DMS53 treated with DMSO at 0.1 percent for 48 hours (cell line): ENCODE results near the gene SERPINI1.

ENCODE experiments used
- DNase-seq: peaks from one replicate; lab custom pipeline; 2025; ENCODE audit not compliant: unreplicated experiment; lab: John Stamatoyannopoulos, UW

The SERPINI1 gene

DNA sequence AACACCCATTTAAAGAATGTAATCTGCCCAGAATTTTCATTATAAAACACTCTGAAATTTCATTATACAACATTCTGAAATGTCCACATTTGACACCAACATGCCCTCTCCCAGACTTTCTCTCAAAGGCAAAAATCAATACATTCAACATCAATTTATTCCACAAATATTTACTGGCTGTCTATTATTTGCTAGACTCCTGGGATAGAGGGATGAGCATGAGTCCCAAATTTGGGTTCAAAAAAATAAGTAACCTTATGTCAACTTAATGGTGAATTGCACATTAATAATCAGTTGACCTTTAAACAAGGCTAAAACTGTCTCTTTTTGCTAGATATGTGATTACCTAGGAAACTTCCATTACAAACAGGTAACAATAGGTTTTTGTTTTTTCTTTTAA, 109.0 kb downstream of the SERPINI1 start:
- DNase-seq, result no peak

DNA sequence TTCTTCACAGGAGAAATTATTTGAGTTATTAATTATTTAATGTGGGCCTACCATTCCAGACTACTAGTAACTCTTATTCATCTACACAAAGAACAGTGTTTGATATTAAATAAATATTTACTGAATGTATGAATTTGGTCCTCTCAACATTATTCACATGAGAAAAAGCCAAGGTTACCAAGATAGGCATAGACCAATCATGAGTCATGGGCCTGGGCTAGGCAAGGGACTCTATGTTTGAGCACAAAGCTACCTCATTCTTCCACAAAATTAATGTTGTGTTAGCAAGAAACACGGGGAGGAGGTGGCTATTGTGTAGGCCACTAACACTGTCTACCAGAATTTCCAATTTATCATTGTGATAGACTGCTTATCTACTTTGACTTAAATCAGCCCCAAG, 115.7 kb downstream of the SERPINI1 start:
- DNase-seq, result no peak

DNA sequence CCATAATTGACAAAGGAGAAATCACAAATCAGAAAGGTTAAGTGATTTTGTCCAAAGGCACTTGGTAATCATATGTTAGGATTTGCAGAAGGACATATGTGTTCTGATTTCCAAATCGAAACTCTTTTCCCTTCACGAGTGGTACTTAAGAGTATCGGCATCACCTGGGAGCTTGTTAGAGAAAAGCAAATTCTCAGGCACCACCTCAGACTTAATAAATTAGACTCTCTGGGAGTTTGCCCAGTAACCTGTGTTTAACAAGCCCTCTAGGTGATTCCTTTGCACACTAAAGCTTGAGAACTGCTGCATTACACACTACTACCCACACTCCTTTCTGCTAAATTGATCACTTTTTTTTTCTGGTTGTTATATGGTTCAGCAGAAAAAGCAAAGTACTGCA, 116.2 kb downstream of the SERPINI1 start:
- no peak for DNase-seq

DNA sequence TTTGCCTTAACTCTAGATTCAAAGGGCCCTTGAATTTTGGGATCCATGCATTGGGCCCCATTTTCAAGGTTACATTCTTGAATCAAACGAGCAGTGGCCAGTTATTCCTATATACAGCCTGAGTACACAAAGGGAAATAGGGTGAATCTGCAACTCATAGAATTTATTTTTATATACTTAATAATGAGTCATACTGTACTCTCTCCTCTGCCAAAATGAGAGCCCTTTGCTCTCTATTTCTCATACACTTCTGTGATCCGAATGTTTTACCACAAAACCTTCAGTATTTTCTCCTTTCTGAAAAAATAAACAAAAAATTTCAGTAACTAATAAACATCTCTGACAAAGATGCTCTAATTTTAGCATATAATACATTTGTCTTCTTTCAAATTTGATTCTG, 116.7 kb downstream of the SERPINI1 start:
- DNase-seq, result no peak

DNA sequence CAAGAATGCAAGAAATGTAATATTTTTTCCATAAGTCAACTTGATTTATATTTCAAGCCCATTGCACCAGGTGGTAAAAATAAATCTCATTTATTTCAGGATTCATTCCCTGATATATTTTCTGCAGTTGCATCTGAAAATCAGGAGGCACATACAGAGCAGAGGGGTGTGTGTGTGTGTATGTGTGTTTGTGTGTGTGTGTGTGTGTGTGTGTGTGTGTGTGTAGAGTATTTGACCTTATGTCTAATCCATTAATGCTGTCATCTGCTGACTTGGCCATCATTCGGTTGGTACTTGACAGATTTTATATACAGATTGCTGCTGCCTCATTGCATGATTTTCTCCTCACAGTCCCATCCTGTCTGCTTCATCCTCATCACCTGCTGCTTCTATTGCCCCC, 118.5 kb downstream of the SERPINI1 start:
- DNase-seq, result no peak

DNA sequence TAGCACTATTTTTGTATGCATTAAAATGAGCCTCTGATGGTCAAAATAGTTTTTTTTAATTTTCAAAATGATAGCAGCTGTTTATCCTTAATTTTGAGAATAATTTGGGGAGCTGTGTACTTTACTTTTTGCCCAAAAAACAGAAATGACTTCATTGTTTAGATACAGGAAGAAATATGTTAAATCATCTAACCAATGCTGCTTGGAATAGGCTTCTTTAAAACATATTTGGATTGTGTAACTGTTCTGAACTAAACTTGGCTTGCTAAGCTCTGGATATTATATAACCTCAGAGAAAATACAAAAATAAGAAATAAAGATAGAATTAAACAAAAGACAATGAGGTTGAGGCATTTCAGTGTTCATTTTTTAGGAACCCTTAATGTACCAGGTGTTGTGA, 119.3 kb downstream of the SERPINI1 start:
- DNase-seq, result no peak

DNA sequence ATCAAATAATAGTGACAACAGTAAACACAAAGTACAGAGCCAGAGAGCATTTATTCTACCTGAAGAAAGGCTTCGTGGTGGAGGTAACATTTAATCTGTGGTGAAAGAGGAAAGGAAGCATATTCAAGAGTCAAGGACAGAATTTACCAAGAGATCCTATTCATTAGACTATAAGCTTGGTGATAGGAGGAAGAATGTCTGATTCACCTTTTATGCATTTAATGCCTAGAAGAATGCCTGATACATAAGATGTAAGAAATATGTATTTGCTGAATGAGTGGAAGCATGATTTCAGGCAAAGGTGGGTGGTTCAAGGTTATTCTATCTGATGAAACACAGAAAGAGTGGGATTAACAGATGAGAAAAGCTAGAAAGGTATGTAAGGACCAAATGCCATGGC, 119.8 kb downstream of the SERPINI1 start:
- DNase-seq, result no peak

DNA sequence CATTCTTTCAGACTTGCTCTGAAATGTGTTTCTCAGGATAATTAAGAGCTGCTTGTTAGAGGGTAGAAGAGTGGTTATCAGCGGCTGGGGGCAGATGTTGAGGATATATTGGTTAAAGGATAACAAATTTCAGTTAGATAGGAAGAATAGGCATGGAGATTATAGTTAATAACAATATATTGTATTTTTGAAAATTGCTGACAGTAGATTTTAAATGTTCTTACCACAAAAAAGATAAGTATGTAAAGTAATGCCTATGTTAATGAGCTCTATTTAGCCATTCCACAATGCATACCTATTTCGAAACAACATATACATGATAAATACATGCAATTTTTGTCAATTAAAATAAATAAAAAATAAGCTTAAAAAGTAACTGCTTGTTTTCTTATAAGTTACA, 123.3 kb downstream of the SERPINI1 start:
- DNase-seq, result no peak

DNA sequence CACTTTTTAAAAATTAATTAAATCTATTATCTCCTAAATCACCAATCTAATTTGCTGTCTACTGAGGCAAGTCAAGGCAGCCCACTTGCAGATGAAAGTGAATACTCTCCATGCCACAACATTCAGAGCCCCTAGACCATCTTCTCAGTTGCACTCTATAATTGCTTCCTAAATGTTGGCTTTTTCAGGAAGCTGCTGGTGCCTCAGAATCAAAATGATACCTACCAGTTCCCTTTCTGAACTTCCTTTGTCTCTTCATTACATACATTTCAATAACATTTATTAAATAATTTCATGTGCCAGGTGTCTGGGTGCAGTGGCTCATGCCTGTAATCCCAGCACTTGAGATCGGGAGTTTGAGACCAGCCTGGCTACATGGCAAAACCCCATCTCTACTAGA, 124.1 kb downstream of the SERPINI1 start:
- DNase-seq, result no peak

DNA sequence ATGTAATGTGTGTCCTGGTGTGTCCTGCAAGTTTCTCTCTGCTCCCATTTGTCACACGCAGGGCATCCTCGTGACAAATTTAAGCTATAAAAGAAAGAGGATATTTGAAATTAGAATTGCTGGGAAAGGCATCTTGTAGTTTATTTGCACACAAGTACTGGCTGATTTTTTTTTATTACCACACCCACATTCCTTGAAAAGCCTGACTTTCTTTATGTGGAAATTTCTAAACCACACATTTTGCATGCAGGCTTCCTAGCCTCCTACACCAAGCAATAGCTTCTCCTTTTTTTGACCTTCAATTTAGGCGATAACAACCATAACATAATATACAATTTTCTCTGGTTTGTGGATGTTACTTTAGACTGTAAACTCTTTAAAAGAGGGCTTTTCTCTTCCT, 126.1 kb downstream of the SERPINI1 start:
- no peak for DNase-seq

DNA sequence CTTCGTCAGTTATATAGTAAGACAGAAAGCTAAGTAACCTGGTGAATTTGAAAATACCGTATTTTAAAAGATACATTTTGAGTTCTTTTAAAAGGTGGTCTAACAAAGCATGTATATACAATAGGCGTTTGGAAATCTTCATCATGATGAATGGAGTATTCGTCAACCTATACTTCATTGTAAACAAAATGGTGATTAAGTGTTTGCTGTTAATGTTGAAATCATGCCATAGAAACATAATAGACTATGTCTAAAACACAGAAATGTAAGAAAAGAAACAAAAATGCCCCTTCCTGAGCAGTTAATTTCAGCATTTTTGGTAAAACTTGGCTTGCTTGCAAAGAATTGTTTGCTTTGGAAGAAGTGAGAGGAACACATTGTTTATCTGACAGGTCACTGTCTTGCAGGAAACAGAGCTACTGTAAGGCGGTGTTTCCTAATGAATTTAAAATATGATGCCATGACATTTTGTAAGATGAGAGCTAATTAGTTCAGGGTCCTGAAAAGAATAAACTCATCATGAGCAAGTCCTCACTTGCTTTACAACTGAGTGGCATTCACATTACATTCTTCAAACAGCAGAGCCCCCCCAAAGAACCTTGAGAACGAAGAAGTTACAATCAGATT, 126.7 kb downstream of the SERPINI1 start:
- no peak for DNase-seq

DNA sequence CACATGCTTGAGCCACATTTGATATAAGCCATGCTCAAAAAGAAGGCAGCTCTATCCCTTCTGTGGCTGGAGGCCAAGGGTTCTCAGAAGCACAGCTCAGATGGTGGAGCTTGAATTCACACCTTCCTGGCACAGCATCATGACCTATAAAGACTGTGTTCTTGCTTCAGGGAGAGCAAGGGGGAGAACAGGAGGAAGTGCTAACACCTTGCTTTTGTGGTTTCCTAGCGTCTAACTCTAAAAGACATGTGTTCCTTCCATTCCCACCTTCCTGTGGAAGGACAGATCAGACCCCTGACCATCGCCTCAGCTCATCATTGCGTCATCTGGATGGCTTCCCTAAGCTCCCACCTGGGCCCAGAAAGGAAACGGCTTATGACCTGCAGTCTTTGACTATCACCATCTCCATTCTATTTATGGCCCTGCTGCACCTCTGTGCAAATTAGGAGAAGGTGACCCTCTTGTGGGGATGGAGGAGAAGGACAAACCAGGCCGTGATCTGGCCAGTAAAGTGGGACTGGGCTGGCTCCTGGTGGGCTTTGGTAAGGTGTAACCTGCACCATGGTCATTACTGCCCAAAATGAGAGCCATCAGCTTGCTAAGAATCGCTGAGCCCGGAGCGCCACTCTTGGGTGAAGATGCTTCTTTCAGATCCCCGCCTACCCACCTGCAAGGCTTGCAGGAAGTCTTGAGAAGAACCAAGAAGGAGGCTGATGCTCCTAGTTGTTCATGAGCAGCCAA, 128.5 kb downstream of the SERPINI1 start:
- DNase-seq, result no peak

DNA sequence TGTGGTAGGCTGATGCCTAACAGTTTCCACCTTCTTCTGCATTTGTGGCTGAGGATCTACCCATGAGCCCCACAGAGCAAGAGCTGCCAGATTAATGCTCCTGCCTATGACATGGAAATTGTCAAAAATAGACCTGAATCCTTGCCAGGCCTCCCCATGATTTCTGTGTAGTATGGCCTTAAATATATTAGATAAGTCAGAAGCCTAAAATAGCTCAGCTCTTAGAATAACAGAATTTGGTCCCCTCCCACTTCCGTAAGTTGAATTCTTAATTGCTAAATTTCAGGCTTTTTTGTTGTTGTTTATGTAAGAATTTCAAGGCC, 129.0 kb downstream of the SERPINI1 start:
- no peak for DNase-seq

DNA sequence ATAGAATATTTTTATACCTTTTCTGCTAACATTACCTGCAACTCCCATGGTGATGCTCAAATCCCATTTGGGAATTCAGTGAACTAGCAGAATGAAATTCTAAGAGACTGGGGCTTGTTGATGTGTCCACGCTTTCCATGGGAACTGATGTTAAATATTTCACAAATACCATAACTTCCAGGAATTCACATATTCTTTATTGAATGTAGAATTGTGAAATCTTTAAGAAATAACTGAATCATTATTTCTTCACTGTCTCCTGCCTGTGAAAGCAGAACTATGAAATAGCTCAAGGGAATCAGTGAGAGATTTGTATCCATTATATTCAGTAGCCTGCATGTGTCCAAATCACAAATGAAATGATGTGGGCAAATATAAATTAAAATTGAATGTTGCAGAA, 130.8 kb downstream of the SERPINI1 start:
- DNase-seq, result no peak

DNA sequence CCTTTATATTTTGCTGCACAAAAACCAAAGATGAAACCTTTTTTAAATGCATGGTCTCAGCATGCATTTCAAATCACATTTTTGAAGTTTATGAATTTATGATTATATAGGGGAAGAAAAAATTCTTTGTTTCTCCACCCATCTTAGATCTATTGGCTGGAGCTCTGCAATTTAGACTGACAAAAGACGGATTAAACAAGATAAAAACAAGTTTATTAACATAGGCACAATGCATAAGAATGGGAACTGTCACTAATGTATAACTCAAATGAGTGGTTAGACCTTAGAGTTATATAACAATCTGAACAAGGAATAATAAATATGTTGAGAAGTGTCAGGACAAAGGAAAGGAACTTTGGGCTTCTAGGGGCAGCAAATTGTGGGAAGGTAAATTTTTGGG, 132.5 kb downstream of the SERPINI1 start:
- DNase-seq, result no peak

DNA sequence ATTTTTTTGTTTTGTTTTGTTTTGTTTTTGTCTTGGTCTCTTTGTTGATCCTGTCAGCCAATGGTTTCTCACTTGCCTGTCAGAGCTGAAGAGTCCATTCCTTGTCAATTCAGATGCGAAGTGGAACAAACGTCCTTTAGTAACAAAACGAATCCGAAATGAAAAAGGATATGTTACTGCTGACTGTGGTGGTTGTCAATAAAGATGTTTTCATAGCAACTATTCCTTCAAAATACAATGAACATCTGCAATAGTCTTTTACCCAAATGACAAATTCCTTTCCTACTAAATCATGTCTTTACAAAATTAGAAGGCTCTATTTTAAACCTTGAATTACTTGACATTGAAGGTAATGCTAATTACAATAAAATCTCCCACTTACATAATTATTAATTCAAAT, 134.7 kb downstream of the SERPINI1 start:
- no peak for DNase-seq

DNA sequence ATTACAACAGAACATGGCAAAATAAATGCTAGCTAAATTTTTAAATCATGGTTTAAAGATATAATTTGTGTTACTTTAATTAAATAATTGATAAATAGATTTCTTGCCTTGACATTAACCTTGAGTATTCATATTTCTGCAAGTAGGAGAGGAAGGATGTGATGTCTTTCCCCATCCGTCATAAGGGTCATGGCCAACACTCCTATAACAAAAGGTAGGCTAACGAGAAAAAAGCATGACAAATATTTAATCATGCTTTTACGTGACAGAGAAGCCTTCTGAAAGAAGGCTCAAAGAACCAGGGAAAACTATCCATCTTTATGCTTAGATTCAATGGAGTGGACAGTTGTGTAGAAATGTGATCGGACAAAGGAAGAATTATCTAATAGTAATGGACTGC, 135.2 kb downstream of the SERPINI1 start:
- no peak for DNase-seq

DNA sequence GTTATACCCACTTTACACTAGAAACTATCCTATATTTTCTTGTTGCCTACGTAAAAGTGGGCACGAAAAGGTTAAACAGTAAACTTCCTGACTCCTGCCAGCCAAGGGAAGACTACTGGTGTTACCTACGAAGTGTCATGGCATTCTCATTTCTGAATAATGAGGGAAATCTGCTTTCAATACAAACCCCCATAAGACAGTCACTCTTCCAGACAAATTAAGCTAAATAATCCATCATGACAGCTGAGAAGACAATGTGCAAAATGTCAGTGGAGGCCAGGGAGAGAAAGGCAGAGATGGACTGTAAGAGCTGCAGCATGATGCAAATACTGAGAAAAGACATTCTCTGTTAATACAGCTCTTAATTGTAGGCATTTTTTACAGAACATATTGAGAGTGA, 136.5 kb downstream of the SERPINI1 start:
- no peak for DNase-seq

DNA sequence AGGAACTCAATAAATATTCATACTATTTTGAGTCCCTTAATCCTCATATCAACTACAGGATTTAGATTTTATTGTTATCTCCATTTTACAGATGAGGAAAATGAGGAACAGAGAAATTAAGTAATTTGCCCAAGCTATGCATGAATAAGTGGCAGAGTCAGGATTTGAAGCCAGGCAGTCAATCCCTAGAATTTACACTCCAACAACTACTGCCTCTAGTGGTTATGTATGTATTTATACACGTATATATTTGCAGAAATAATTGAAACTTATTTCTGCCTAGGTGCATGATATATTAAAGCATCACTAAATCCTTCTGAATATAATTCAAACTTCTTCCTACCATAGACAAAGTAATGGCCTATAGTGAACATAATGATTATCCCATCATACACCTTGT, 137.4 kb downstream of the SERPINI1 start:
- no peak for DNase-seq

DNA sequence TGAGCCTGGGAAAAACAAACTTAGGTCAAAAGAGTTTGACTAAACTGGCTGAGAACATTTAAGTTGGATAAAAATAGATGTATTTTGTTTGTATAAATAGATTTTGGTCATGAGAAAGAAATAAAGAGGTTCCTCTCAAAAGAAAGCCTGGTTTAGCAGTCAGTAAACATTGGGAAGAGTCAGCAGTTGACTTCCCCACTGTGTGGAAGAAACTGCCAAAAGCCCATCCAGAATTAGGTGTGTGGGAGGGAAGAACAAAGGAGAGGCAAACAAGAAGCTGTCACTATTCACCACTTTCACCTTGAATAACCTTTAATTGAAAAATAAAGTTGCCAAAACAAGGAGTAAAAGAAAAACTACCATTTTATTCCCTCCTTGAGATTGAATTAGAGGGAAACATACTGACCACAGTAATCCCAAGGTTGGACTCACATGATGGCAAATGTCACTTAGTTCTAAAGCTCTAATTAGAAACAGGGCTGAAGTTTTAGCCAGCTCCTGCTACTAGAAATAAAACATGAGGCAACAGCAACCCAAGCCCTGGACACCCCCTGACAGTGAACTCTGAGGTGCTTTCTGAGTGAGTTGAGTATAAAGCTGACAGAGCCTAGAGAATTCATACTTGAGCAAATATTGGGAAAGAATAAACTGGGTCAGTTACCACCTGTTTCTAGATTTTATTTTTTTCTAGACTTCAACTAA, 139.3 kb downstream of the SERPINI1 start:
- no peak for DNase-seq
